ENCODE data around the gene RNF181.
"Not testable (repeated sequence)": the region's sequence is repeated elsewhere in the genome, so short reads cannot be mapped to it uniquely, and the experiment has no call there.

Gene RNF181

GRCh38 chr2:85577386-85578242, 17.9 kb upstream of the RNF181 start, which contains the start of gene VAMP8:
Gene VAMP8 (plus strand): TSS chr2:85577586. CDS start chr2:85577647, 61 bp downstream.
- DNase-seq, result no peak

DNA sequence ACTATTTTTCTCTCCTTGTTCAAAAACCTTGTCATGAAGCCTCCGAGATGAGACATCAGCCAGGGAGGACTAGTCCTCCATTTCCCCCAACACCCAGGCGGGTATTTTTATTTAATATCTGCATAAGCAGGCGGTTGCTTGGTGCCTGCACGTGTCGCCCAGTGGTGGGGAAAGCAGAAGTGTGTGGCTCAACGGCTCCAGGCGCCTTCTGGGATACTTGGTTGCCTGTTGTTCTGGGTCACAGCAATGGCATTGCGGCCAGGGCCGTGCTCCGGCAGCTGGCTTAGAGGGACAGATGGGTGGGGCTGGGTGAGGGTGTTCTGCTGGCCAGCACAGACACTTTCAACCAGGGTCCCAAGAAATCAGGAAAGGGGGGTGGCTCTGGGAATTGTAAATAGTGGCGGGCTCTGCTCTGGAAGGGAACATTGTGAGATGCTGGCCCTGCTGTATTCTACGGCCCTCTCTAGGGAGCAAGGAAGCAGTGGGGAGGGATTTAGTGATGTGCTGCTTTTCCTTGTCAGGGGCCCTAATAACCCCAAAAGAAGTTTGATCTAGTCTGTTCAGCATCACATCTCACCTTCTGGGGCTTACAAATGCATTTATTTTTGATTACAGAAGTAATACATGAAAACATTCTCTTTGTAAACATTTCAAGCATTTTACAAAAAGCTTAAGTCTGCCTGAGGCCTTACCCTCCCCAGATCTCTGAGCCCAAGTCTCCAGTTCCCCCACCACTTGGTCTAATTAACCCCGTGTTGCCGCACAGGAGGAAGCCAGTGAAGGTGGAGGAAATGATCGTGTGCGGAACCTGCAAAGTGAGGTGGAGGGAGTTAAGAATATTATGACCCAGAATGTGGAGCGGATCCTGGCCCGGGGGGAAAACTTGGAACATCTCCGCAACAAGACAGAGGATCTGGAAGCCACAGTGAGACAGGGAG, 17.0 kb upstream of the RNF181 start:
- no peak for DNase-seq

DNA sequence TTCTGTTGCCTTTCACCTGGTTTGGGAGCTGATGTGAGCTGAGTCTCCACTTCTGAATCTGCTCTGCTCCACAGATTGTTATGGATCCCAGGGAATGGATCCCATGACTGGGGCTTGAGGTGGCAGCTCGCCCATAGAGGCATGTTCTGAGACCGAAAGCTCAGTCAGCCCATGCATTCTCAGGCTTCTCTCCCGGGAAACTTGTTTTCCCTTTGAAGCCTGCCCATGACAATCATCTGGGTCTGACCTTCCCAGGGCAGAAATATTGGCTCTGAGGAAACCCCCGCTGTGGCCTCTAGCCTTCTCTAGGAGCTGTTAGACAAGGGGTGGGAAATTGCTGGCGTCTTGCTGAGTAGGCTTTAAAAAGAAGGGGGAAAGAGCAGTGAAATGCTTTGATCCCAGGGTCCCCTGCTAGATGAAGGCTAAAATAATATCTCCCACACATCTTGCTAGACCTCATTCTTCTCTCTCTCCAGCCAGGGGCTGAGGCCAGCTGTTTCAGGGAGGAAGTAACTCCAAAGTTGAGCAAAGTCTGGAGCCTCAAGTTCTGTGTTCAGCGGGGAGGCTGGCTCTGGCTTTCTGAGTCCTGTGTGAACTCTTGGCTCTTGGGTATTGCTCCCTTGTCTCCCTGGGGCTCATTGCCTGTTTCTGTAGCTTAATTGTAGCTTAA, 16.1 kb upstream of the RNF181 start:
- DNase-seq, result no peak

- no peak for DNase-seq
Measured at GRCh38 chr2:85580206-85580605, 15.3 kb upstream of the RNF181 start.

- DNase-seq, result no peak
Measured at GRCh38 chr2:85582492-85582891, 13.1 kb upstream of the RNF181 start.

- no peak for DNase-seq
Measured at GRCh38 chr2:85583667-85584353, 11.7 kb upstream of the RNF181 start.

DNA sequence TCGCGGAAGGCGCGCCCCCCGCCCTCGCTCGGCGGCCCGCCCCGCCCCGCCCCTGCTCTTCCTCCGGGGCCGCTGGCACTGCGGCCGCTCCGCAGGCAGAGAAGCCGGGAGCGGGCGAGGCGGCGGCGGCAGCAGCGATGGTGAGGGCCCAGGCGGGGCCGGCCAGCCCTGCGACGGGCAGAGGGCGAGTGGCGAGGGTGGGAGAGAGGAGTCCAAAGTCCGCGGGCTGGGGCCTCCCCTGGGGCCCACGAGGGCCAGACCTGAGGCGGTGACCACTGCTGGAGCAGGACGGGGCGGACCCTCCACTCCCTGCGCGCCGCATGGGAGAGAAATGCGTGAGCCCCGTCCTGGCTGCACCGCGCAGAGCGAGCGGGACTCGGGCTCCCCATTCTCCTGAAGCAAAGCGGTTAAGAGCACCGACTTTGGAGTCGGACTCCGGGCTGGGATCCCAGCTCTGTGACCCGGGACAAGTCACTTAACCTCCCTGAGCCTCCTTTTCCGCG, 11.1 kb upstream of the RNF181 start, which contains the start of gene VAMP5:
TSS of gene VAMP5 (plus strand) at position 78 of the 503 bp plus-strand sequence. CDS start at position 138, 60 bp downstream.
- no peak for DNase-seq

DNA sequence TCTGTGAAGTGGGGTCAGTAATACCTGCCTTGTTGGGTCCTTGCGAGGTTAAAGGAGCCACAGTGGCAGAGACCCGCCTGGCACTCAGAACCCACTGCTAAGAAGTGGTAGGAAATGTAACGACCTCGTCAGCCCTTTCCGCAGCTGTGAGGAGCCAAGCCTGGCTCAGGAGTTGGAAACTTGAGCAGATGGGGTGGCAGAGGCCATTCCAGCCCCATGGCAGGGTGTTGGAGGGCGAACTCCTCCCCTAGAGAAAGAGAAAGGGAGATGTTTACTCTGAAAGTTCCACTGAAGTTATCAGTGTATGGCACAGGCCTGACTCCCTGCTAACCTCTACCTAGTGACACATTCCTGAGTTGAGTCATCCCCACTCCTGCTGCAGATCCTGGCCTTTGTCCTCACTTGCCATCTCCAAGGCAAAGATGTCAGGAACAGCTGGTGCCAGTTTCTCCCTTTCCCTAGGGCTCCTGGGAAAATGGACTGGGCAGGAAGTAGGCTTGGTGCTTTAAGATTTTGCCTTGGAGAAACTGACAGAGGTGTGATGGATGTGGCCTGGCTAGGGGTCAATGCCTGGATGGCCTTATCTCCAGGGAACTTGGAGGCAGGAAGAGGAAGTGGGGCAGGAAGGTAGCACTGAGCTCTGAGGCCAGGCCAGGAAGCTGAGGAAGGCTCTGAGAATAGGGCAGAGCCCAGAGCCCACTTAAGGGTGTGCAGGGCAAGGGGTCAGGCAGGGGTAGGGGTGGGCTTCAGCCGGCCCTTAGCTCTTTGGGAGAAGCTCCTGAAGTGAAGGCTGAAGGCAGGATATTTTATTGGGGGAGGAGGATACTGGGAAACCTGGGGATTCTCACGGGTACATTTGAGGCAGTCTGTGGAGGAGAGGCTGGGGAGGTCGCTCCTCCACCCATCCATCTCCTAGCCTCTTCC, 10.4 kb upstream of the RNF181 start:
- no peak for DNase-seq

DNA sequence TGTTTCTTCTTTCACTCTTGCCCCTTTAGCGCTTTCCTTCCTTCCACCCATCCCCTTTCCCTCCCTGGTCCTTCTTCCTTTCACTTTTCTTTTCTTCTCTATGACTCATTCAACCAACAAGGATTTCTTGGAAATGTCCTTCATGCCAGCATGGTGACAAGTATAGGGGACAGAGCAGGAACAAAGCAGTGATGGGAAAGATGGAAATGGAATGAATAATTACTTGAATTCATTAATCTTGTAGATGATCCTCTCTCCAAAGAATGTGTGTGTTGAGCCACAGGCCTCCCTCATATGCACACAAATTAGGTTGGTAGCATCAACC, 9.8 kb upstream of the RNF181 start:
- DNase-seq, result no peak

DNA sequence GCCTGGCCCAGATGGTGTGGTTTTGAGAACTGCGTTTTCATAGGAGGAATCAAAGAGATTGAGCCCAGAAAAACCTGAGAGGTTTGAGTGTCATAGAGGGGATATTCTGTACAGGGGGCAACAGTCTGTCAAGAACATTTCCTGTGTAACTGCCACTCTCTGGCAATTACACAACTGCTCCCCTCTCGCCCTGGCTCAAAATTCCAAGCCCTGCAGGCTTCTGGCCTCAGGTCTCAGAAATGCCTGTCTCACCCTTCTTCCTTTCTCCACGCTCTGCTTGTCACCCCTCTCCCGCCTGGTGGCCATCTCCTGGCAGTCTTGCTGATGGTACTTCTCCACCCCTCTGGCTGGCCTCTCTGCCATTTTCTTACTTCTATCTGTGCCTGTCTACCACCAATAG, 7.3 kb upstream of the RNF181 start:
- no peak for DNase-seq

DNA sequence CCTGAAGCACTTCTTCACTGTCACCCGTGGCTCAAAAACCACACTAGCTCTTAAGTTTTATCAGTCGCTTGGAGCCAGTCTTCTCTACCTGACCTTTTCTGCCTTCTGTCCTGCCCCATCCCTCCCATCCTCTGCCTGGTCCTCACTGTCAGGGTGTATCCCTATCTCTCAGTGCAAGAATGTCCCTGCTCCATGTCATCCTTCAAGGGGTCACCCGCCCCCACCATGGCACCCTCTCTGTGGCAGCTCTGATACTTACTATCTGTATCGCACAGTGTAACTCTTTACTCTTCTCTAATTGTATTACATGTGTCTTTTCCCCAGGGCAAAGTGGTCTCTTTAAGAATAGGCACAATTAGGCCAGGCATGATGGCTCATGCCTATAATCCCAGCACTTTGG, 6.9 kb upstream of the RNF181 start:
- no peak for DNase-seq

DNA sequence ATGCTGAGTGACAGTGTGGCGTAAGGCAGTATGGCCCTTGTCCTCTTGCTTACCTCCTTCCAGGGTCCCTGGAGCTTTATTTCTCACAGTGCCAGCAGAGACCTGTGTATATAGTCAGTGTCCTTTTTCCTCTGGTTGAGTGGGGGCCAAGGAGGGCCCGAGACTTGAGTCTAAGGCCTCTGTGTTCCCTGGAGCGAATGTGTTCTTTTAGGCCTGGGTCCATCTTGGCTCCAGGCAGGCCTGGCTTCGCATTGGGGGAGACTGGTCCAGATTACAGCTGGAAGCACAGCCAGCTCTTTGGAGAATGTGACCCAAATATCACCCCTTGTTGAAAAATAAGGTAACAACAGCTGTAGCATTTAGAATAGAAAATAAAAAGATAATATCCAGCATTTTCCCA, 6.4 kb upstream of the RNF181 start:
- DNase-seq, result no peak

GRCh38 chr2:85589982-85590791, 5.4 kb upstream of the RNF181 start:
- DNase-seq, result no peak

DNA sequence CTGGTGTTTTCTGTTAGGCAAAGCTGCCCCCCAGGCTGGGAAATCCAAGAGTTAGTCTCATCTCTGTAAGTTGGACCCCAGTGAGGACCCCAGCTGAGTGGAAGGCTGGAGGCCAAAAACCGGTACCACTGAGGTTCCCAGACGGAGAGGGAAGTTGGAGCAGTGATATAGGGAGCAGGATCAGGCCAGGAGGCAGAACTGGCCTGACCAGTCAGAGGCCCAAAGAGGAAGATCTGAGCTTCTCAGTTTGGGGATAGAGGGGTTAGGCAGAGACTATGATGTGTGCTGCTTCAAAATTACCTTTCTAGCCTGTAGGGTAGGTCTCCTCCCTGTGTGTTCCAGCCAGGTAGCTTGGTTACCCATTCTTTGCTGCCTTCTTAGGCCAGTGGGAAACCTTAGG, 4.6 kb upstream of the RNF181 start:
- DNase-seq, result no peak

- DNase-seq, result no peak
Measured at GRCh38 chr2:85591563-85591962, 4.0 kb upstream of the RNF181 start.

DNA sequence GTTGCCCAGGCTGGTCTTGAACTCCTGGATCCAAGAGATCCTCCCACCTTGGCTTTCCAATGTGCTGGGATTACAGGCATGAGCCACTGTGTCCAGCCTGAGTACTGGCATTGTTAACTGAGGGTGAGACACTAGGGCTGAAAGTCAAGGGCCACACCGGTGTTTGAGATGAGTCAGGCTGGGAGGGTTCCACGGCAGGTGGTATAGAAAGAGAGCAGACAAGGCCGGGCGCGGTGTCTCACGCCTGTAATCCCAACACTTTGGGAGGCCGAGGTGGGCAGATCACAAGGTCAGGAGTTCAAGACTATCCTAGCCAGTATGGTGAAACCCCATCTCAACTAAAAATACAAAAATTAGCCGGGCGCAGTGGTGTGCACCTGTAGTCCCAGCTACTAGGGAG, 3.2 kb upstream of the RNF181 start:
- DNase-seq, result not testable (repeated sequence)

GRCh38 chr2:85593023-85593422, 2.5 kb upstream of the RNF181 start:
- DNase-seq, result no peak

GRCh38 chr2:85594715-85595300, 737 bp upstream of the RNF181 start:
- no peak for DNase-seq

GRCh38 chr2:85596026-85596333, 435 bp downstream of the RNF181 start:
- no peak for DNase-seq

DNA sequence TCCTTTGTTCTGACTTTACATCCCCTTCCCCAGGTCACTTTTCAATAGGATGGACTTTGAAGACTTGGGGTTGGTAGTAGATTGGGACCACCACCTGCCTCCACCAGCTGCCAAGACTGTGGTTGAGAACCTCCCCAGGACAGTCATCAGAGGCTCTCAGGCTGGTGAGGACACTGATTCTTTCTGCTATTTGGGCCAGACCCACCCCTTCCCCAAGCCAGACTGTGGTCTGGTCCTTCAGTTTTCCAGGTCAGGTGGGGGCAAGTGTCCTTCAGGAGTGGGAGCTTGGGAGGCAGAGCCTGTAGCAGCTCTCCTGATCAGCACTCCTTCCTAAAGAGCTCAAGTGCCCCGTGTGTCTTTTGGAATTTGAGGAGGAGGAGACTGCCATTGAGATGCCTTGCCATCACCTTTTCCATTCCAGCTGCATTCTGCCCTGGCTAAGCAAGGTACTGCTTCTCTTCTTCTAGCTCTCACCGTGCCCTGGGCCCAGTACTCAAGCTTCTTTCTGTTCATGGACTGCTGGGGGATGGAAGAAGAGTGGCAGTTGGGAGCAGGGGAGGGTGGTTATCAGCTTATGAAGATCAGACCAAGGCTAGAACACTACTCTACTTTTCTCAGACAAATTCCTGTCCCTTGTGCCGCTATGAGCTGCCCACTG, 1.1 kb downstream of the RNF181 start:
- DNase-seq, result no peak

Data from DMS 273 treated with DMSO at 0.1 percent for 48 hours (cell line).